ENCODE results near the gene BRCA2.

Gene BRCA2

DNA sequence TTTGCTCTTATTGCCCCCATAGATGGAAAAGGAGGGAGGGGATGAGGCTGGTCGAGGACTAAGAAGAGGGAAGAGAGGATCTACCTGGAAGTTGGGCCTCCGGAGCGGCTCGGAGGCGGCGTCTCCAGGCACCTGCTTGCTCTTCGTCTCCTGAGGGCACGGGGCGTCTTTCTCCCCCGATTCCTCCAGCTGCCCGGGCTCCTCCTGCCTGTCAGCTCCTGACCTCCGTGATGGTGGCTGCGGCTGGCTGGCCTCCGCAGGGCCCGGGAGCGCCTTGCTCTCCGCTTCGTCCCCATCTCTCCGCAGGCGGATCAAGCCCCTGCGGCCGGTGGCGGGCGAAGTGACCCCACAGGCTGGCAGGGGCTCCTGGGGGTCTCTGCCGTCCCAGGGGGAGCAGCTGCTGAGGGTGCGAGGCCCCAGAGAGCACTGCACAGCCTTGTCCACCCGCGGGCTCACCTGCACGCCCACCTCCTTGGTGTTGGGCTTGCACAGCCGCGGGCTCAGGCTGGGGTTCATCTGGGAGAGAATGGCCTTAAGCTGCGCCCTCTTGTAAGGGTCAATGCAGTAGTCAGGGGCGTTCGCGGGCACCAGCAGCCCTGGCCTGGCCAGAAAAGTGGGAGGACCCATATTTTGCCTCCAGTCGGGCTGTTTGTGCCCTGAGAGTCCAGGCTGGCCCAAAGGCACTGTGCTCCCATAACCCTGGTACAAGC, 4.0 kb upstream of the BRCA2 start:
- TF ChIP-seq CTCF (conservative IDR thresholded peaks at IDR 0.05; ENCODE audit: low read length) (no peak), EZH2phosphoT487 (IDR thresholded peaks at IDR 0.05; ENCODE audit: borderline replicate concordance) (no peak)
- Histone ChIP-seq H3K79me2 (ENCODE audit: insufficient read depth, low read length) (peaks cover 7% of the 10 kb centered on the region), H3K4me1 (ENCODE audit: insufficient read depth, low read length, poor library complexity, severe bottlenecking) (peaks cover 24% of the 10 kb centered on the region), H3K36me3 (ENCODE audit: insufficient read depth, low read length) (no peaks in the 10 kb centered on the region), H3K9me3 (ENCODE audit: insufficient read depth, low read depth, low read length) (no peaks in the 10 kb centered on the region), H3K27me3 (ENCODE audit: insufficient read depth, low read length, poor library complexity, severe bottlenecking) (no peaks in the 10 kb centered on the region), H3K9me2 (replicated peaks; ENCODE audit: low read depth, low read length) (no peaks in the 10 kb centered on the region), H3K4me3 (ENCODE audit: low read length, poor library complexity, severe bottlenecking) (no peak overlapping the region), H3K4me2 (ENCODE audit: low read depth, low read length, poor library complexity, severe bottlenecking) (no peak overlapping the region), H4K20me1 (ENCODE audit: insufficient read depth, low read length, poor library complexity, severe bottlenecking) (no peaks in the 10 kb centered on the region), H2AFZ (ENCODE audit: low read length) (no peak overlapping the region), H3K9ac (ENCODE audit: low read depth, low read length, poor library complexity, severe bottlenecking) (no peak overlapping the region), H3F3A (ENCODE audit: low read depth) (0 out of 2 replicates have a peak, but pooled peaks cover 3% of the 10 kb centered on the region)

- Histone ChIP-seq H3K9ac (ENCODE audit: low read depth, low read length, poor library complexity, severe bottlenecking) (peak overlapping the region; percentile 87), H2AFZ (ENCODE audit: low read length) (peak overlapping the region; percentile 87), H4K20me1 (ENCODE audit: insufficient read depth, low read length, poor library complexity, severe bottlenecking) (peaks cover 6% of the 10 kb centered on the region), H3K36me3 (ENCODE audit: insufficient read depth, low read length) (no peaks in the 10 kb centered on the region), H3K4me1 (ENCODE audit: insufficient read depth, low read length, poor library complexity, severe bottlenecking) (peaks cover 35% of the 10 kb centered on the region), H3F3A (ENCODE audit: low read depth) (no peaks in the 10 kb centered on the region), H3K9me3 (ENCODE audit: insufficient read depth, low read depth, low read length) (no peaks in the 10 kb centered on the region), H3K79me2 (ENCODE audit: insufficient read depth, low read length) (peaks cover 28% of the 10 kb centered on the region), H3K27me3 (ENCODE audit: insufficient read depth, low read length, poor library complexity, severe bottlenecking) (no peaks in the 10 kb centered on the region), H3K9me2 (replicated peaks; ENCODE audit: low read depth, low read length) (no peaks in the 10 kb centered on the region), H3K4me2 (ENCODE audit: low read depth, low read length, poor library complexity, severe bottlenecking) (peak overlapping the region; percentile 72), H3K4me3 (ENCODE audit: low read length, poor library complexity, severe bottlenecking) (peak overlapping the region; percentile 83)
- TF ChIP-seq CTCF (conservative IDR thresholded peaks at IDR 0.05; ENCODE audit: low read length), result no peak
- TF ChIP-seq EZH2phosphoT487 (IDR thresholded peaks at IDR 0.05; ENCODE audit: borderline replicate concordance), result no peak
Observed at GRCh38 chr13:32314271-32315237, 754 bp upstream of the BRCA2 start.

DNA sequence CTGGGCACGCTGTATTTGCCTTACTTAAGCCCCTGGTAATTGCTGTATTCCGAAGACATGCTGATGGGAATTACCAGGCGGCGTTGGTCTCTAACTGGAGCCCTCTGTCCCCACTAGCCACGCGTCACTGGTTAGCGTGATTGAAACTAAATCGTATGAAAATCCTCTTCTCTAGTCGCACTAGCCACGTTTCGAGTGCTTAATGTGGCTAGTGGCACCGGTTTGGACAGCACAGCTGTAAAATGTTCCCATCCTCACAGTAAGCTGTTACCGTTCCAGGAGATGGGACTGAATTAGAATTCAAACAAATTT, 676 bp downstream of the BRCA2 start:
- peak overlapping the region; percentile 87 for H3K9ac ChIP-seq (ENCODE audit: low read depth, low read length, poor library complexity, severe bottlenecking)
- H3F3A ChIP-seq (ENCODE audit: low read depth), result no peaks in the 10 kb centered on the region
- no peaks in the 10 kb centered on the region for H3K36me3 ChIP-seq (ENCODE audit: insufficient read depth, low read length)
- TF ChIP-seq CTCF (conservative IDR thresholded peaks at IDR 0.05; ENCODE audit: low read length), result no peak
- no peak for TF ChIP-seq EZH2phosphoT487 (IDR thresholded peaks at IDR 0.05; ENCODE audit: borderline replicate concordance)
- no peaks in the 10 kb centered on the region for H3K9me3 ChIP-seq (ENCODE audit: insufficient read depth, low read depth, low read length)
- peaks cover 38% of the 10 kb centered on the region for H3K79me2 ChIP-seq (ENCODE audit: insufficient read depth, low read length)
- H3K9me2 ChIP-seq (replicated peaks; ENCODE audit: low read depth, low read length), result no peaks in the 10 kb centered on the region
- peak overlapping the region; percentile 83 for H3K4me3 ChIP-seq (ENCODE audit: low read length, poor library complexity, severe bottlenecking)
- peaks cover 42% of the 10 kb centered on the region for H3K4me1 ChIP-seq (ENCODE audit: insufficient read depth, low read length, poor library complexity, severe bottlenecking)
- H4K20me1 ChIP-seq (ENCODE audit: insufficient read depth, low read length, poor library complexity, severe bottlenecking), result peaks cover 6% of the 10 kb centered on the region
- H3K27me3 ChIP-seq (ENCODE audit: insufficient read depth, low read length, poor library complexity, severe bottlenecking), result no peaks in the 10 kb centered on the region
- peak overlapping the region; percentile 88 for H3K4me2 ChIP-seq (ENCODE audit: low read depth, low read length, poor library complexity, severe bottlenecking)
- H2AFZ ChIP-seq (ENCODE audit: low read length), result peak overlapping the region; percentile 87
